Dermis blood vessel endothelial cell (primary cell): ENCODE results near the gene CHST9. TPM values are rescaled to one million over a fixed set of nuclear protein-coding genes. Genes with fewer than 3 reads are reported as not detected.

Experiments used
- DNase-seq: peaks from one replicate; pipeline ENCODE4 v3.0.0; 2010
- total RNA-seq: library from RNA; depleted of rRNA; stranded (reverse); fragments of >200 nt; gene quantifications from 2 replicates; pipeline ENCODE4 v1.2.3, GENCODE V29; 2014

The CHST9 gene
- total RNA-seq, 1 donor from 2014 or later: 0.34 TPM

DNA sequence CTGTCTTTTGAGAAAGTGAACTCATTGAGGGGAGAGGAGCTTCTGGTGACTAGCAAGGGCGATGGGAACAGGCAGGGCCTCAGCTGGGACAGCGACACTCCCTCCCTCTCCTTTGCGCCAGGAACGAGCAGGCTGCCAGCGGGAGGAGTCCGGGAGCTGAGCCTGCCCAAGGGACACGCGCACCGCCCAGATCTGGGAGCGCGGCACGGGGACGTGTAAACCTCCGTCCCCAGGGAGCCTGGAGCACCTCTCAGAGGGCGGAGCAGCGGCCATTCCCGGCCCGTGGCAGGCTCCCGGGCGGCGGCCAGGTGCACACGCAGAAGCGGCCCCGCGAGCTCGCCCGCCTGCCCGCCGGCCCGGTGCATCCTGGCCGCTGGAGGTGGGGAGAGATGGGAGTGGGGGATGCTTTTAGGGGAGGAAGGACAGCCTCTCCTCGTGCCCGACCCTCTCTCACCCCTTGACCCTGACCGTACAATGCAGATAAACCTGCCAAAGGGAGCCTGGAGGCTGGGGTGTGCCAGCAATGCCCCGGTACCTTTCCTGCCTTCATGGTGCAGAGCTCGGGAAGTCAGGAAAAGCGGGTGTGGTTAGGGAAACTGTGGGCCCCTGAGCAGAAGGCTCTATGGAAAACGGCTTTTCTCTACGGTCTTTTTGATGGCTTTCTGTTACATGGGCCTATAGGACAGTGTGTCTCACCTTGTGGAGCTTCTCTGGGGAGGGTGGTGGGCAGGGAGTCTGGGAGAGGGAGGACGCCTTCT, 321.8 kb downstream of the CHST9 start:
- DNase-seq: no peak

- no peak for DNase-seq
These were observed 323.0 kb downstream of the CHST9 start for GRCh38 chr18:26862084-26862483.
